Stimulated activated CD4-positive, alpha-beta T cell treated with anti-CD3 and anti-CD28 coated beads, Interleukin-2, amount 100 ng/mL, for 48 hours (primary cell): ENCODE measurements around the gene NARF.
"Not testable (repeated sequence)": the region's sequence is repeated elsewhere in the genome, so short reads cannot be mapped to it uniquely, and the experiment has no call there.

ENCODE experiments used
- DNase-seq, 2 donors: peaks; one replicate each; pipeline ENCODE4 v3.0.0-alpha.2; 2020

NARF gene

DNA sequence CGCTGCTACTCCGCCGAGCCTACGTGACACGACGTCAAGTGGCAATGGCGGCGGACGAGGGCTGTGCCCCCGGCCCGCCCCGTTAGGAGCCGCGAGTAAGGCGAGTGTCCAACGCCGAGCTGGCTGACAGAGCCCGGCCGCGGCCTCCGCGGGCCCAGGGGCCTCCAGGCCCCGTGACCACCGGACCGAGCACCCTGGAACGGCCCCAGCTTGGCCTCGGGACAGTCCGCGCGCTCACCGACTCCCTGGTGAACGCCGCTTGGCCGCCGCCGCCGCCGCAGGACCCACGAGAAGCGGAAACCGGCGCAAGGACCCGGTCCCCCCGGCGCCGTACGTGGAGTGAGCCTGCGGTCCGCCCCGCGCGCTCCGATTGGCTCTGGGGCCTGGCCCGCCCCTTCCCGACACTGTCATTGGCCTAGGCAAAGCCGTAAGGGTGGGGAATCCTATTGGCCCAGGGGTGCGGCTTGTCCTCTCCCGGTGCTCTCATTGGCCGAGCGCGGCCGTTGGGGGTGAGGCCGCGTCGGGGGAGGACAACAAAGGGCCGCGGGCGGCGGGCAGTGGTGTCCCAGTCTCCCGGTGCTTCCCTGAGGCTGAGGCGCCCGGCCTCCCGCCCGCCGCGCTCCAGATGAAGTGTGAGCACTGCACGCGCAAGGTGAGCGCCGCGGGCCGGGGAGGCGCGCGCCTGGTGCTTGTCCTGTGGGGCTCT is at the start of gene NARF:
Gene NARF, plus strand, starts transcription at position 563 of the 706 bp plus-strand sequence. Its CDS starts 63 bp downstream, at position 626.
- peak; percentile 94 to 95 for DNase-seq

DNA sequence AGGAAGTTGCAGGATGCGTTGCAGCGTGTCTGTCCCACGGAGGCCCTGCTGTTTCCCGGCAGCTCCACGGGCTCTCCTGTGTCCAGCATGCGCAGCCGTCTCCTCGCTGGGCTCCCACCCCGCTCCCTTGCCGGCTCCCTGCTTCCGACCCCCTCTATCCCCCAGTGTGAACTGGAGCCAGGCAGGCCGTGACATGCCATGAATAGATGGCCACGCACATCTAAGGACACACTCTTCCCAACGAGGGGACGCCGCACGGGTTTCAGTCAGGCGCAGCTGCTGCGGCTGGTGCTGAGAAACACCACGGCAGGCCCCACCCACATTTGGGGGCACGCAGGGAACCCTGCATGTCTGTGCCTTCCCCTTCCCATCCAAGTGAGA is 49.6 kb upstream of the NARF start:
- no peak for DNase-seq

DNA sequence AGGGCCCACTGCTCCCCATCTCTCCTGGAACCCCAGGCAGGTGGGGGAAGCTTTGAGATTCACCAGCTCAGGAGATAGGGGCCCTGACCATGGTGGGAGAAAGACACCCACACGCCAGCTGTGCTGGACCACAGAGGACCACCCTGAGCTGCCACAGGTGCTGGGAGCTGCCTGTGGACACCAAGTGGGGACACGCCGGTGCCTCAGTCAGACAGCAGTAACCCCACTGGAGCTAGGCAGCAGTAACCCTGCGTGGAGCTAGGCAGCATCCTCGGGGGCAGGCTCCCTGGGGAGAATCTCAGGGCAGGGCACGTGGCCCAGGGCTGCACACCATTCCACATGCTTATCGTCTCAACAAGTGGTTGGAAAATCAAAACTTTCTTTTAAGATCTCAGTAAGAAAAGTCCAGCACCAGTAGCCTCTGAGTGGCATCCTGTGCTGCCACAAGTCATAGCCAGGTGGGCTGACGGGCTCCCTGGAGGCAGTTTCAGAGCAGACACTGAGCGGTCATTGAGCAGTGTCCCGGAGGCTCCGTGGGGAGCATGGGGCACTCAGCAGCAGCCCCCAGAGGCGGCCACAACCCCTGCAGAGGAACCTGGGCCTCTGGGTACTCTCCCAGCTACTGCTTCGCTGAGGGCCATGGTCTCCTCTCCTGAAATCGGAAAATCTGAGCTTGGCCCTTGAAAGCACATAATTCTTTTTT is 48.4 kb upstream of the NARF start:
- no peak for DNase-seq

DNA sequence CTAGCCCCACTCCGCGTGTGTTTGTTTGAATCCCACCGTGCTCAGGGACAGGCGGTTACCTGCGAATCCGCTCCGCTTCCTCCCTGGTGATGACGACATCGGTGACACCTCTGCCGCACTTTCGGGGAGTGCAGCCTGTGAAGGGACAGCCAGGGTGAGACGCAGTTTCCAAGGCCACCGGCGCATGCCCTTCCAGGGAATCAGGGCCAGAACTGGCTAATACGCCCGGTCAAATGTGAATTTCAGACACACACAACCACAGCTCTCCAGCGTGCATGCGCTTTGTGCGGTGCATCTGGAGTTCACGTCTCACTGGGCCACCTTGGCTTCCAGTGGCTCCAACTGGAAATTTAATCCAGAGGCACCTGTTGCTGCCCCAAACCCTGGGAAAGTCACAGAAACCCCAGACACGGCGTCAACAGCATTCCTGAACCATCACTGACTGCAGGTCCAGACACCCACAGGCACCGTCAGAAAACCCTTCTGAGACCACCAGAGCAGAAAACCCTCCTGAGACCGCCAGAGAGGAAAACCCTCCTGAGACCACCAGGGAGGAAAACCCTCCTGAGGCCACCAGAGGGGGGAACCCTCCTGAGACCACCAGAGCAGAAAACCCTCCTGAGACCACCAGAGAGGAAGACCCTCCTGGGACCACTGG is 47.0 kb upstream of the NARF start:
- no peak for DNase-seq

DNA sequence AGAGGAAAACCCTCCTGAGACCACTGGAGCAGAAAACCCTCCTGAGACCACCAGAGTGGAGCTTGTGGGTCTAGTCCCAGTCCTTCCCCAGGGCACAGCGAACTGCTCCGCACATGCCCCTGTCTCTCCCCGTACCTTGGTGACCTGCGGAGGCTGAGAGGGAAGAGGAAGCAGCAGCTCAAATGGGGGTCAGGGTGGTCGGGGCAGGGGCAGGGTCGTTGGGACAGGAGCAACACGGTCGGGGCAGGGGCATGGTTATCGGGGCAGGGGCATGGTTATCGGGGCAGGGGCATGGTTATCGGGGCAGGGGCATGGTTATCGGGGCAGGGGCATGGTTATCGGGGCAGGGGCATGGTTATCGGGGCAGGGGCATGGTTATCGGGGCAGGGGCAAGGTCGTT is 46.5 kb upstream of the NARF start:
- not testable (repeated sequence) for DNase-seq

DNA sequence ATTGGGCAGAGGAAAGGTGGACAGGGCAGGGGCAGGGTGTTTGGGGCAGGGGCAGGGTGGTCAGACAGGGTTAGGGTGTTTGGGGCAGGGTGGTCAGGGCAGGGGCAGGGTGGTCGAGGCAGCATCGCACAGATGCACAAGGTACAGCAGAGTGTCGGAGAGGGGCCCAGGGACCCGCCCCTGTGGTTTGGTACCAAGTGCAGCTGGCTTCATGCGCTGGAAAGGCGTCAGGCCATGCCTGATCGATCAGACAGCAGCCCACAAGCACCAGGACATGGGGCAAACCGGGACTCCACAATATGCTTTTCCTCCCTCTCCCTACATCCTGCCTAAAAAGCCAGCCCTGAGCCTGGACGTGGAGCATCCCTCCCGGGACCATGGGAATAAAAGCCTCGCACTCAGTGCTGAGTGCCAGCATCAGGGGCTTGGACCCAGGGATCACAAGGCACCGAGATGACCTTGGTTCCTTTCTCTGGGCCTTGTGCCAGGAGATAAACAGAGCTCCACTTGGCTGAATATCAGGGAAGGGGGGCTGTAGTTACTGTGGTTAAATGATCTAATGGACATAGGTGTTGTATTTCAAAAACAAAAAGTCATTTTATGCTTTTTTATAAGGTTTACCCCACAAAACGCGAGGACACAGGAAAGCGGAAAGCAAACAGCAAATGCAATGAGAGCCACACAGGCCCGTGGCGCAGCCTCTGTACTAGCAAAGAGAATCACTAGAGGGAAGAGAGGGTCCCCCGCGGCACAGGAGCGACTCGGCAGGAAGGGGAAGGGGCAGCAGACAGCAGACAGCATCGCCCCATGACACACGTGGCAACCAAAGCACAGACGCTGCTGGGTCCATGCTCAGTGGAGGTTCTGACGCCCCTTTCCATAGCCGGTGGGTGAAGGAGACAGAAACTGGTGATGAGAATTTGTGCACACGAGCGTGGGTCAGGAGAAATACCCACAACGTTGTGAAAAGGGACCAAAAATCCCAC is 45.7 kb upstream of the NARF start:
- DNase-seq, result no peak

DNA sequence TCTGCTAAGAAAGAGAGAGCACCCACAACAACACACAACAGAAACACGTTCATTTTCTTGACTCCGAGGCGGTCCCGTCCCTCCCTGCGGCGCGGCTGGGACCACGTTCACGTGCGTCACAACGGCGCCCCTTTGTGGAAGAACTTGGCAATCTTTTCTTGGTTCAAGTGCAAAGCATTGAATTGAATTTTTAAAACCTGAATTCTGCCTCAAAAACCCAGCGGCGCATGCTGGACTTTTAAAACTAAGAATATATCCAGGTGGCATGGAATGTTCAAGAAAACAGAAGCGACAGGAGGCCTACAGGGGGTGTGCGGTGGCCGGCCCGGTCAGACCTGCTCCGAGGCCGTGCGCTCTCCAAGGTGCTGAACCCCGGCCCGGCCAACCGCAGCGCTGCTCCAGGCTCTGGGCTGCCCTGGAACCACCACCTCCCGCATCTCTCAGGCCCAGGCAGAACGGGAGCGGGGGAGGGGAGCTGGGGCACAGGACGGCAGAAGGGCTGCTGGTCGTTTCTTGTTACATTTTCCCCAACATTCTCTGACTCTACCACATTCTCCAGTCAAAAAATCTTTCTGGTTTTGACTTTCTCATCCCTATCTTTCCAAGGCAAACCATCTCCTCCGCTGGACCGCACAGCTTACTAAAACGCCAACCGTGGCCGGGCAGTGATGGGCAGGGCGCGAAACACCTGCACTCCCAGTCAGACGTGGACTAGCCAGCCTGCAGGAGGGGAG is 43.8 kb upstream of the NARF start:
- DNase-seq, result peak; percentile 70 to 71

DNA sequence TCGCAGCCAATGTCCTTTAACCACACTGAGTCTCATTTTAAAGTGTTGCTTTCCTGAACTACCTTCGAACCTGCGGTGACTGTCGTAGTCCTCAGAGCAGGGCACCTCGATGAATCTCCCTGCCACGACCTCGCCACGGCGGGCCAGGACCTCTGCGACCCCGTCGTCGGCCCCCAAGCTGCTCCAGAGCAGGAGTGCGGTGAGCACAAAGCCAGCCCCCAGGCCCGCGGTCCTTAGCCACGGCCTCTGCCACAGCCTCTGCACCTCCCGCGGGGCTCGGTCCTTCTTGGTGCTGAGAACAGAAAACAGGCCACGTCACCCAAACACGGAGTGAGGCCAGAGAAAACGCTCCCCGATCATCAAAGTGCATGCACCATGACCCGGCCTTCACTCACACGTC is 43.2 kb upstream of the NARF start:
- no peak for DNase-seq

DNA sequence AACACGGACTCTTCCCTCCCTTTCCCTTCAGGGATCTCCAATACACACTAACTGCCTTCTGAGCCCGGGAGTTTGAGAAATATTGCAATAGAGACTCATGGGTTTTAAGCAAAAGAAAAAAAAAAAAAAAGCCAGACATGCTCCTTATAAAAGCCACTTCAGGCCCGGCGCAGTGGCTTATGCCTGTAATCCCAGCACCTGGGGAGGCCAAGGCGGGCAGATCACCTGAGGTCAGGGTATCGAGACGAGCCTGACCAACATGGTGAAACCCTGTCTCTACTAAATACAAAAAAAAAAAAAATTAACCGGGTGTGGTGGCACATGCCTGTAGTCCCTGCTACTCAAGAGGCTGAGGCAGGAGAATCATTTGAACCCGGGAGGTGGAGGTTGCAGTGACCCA is 42.8 kb upstream of the NARF start:
- no peak for DNase-seq

DNA sequence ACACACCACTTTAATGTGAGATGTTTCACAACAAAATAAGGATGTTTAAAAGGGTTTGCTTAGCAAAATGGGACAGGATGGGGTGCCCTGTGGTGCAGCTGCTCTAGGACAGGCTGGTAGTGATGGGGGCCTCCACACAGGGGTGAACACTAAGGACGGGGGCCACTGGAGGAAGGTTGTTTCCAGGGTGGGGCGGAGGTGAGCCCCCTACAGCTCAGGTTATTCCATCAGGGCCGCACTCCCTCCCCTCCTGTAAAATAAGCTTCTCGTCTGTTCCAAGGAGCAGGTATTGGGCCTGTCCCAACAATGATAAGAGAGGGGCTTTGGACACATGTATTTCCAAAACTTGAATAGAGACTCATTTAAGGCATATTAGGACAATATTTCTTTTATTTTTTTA is 42.3 kb upstream of the NARF start:
- DNase-seq, result no peak

DNA sequence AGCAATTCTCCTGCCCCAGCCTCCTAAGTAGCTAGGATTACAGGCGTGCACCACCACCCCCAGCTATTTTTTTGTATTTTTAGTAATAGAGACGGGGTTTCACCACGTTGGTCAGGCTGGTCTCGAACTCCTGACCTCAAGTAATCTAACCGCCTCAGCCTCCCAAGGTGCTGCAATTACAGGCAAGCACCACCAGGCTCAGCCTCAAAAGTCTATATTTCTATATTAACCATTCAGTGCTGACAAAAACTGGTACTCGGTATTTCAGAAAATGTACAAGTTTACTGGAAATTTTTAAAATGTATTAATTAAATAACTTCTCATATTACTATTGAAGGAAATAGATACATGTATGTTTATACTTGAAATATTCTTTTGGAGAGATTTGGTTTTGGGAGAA is 41.8 kb upstream of the NARF start:
- peak in 1 of 2 donors; percentile 14 for DNase-seq

DNA sequence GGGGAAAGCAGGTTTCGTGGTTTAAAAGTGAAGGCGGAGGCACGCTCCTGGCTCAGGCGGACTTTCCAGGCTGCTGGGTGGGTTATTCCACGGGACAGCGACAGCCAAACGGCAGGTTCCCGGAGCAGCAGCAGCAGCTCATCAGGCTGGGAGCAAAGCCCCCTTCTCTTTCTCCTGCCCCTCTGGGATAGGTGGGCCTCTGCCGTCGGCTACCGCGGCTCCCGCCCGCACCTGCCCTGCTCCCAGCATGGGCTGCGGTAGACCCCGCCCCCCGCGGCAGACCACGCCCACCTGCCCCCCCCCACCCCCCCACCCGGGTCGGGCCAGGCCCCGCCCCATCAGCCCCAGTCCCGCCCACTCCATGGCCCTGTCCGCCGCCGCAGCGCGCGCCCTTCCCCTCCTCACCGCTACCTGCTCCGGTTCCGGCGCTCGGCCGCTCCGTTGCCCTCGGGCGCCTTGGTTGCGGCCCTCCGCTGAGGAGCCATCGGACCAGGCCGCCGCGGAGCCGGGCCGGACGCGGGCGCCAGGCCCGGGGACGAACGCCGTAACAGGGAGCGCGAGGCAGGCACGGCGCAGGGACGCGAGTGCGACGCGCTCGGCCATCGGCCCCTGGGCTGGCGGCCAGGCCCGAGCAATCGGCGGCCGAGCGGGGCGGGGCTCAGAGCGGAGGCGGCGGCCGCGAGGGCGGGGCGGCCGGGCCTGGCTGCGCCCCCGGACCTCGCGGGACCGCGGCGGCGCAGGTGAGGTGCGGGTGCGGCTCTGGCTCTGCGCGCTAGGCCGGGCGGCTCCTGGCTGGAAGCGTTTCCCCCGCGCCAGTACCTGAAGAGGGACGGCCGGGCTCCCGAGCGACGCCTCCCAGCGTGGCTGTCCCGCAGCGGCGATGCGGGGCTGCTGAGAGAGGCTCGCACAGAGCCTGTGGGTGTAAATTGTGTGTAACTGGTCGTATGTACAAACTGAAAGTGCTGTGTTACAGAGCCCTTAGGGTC is 40.2 kb upstream of the NARF start, which contains the start of the genes HEXD and OGFOD3:
Gene HEXD, plus strand, starts transcription at position 347 of the 986 bp plus-strand sequence. CDS start 1,453 bp downstream, outside the sequence.
Gene OGFOD3, minus strand, starts transcription at position 586 of the 986 bp plus-strand sequence. Its CDS starts 101 bp downstream, at position 485.
- DNase-seq, result peak; percentile 75 to 82

DNA sequence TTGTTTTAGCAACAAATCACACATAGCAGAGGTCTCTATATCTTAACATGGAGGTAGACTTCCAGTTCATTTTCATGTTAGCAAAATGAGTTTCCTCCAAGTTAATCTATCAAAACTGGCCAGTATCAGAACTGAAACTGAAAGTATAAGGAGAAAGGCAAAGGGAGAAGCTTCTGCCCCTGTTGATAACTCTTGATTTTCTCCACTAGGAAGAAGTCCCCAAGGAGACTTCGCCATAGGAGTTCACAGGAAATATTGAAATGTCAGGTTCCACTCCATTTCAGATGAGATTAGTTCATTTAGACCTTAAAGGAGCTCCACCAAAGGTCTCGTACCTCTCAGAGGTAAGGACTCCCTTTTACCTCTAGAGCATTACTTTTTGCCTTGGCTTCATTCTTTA is 39.0 kb upstream of the NARF start:
- no peak for DNase-seq

DNA sequence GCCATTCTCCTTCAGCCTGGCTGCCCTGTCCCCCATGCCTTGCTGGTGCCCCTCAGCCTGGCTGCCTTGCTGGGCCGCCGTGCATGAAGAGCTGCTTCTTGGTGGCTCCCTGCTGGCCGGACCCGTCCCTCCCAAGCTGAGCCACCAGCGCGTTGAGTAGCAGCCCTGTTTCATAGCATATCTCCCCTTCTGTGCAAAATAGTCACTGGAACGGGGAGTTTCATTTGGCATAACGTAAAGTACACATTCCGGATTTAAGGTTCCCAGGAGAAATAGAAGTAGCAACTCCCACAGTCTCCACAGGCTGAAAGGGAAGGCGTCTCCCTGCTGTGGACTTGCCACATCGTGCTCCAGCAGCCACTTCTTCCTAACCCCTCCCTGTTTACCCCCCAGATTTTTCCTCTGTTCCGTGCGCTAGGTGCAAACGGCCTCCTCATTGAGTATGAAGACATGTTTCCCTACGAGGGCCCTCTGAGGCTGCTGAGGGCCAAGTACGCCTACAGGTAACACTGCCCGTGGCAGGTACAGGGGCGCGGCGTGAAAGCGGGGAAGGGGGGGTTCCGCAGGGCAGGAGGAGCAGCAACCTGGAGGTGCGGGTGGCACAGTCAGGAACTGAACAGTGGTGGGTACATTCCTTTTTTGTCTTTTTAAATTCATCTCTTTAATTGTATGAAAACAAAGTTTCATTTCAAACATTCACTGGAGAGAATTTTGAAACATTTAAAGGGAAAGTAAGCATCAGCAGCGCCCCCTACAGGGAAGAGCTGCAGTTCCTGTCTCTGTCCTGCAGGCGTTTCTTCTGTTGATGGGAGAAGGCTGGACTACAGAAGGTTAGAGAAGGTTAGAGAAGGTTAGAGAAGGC is 34.3 kb upstream of the NARF start:
- DNase-seq, result peak; percentile 60 to 69

DNA sequence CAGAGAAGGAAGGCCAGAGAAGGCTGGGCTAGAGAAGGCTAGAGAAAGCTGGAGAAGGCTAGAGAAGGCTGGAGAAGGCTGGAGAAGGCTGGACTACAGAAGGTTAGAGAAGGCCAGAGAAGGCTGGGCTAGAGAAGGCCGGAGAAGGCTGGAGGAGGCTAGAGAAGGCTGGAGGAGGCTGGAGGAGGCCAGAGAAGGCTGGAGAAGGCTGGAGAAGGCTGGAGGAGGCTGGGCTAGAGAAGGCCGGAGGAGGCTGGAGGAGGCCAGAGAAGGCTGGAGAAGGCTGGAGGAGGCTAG is 33.7 kb upstream of the NARF start:
- no peak for DNase-seq

DNA sequence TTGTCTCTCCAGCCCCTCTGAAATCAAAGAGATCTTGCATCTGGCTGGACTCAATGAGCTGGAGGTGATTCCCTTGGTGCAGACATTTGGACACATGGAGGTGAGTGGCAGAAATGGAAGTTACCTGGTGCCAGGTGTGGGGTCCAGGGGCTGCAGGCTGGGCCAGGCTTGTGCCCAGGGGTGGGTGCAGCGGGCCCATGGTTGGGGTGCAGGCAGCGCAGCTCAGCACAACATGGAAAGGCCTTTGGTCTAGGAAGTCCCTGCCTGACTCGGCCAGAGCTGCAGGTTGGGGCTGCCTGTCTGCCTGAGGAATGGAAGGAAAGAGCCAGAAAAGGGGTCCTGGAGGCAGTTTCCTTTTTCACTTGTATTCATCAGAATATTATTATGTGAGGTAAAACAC is 30.0 kb upstream of the NARF start:
- DNase-seq, result no peak

DNA sequence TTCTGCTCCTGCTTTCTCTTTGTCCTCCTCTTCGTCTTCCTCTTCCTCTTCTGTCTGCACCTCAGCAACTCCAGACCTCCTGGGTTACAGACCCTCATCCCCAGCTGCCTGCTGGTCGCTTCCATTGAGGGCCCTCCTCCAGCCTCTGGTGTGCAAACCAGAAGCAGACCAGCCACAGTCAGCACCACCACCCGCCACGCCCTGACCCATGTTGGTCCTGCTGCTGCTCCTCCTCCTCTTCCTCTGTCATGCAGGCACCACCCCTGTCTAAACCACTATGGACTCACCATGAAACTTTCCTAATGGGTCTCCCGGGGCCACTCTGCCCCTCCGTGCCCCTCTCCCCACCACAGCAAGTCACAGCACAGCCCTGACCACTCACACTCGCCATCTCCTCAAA is 28.7 kb upstream of the NARF start:
- DNase-seq, result no peak

DNA sequence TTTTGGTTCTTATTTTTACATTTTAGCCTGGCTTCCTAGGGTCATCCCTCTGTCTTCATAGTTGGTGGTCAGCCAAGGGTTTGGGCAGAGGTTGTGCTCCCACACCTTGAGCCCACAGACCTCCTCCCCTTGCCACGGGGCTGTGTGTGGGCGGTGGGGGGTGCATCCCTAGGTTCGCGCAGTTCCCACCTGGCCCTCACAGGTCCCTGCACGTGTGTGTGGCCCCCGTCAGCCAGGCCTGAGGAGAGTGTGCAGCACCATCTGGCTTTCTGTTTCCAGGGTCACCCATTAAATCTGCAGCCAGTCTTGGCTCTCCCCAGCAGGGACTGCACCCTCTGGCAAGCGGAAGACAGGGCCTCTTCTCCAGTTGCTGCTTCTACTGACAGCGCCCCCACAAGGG is 26.5 kb upstream of the NARF start:
- no peak for DNase-seq

DNA sequence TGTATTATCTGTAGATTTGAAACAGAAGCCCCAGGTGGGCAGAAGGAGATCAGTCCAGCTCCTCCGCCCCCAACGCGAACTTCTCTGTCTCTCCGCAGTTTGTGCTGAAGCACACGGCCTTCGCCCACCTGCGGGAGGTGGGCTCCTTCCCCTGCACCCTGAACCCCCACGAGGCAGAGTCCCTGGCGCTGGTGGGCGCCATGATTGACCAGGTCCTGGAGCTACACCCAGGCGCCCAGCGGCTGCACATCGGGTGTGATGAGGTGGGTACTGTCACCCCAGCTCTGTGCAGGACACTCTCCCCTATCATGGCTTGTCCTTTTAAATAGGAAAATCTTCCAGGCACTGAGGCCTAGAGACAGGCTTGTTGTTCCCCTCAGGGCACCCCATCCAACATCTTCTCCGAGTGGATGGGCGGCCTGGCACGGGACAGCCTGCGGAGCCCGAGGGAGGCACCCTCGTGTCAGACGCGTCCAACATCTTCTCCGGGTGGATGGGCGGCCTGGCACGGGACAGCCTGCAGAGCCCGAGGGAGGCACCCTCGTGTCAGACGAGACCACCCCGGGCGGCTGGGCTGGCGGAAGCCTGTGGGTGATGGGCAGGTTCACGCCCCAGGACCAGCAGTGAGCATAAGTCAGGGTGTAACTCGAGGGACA is 24.9 kb upstream of the NARF start:
- no peak for DNase-seq
